Measurements from ENCODE around the gene NCKAP5L. TPM values are rescaled to one million over a fixed set of nuclear protein-coding genes. Genes with fewer than 3 reads are reported as not detected.

NCKAP5L gene
- total and polyA plus RNA-seq, 2 donors (not counting 3 experiments of a cell fraction or from before 2014, with no cell fraction given) = 17.4 to 46.1 TPM

DNA sequence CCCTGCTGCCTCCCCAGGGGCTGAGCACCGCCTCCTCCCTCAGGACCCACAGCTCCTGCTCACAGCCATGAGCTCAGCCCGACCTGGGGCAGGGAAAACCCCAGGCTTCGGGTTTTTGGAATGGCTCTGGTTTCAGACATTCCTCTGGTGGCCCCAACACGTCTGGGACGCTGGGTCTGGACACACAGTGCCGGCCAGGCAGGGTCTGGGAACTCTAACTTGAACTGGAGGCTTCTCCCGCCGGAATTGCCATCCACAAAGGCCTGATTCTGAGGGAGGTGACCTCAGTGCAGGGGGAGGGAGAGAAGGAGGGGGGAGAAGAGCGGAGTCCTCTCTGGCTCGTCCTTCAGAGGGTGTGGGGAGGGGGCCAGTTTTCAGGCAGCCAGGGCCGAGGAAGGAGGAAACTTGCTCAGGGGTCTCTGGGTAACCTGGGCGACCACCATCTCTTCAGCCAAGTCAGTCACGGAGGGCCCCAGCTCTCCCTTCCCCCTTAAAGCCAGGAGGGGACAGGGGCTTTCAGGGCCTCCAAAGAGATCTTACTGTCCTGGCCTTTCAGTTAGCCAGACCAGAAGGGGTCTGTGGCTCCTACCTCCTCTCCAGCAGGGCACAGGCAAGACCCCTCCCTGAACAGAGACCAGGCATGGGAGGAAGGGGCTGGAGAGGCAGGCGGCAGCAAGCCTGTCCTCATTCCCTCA, 19.4 kb downstream of the NCKAP5L start:
- H4K20me1 ChIP-seq (replicated peaks; ENCODE audit: control insufficient read depth, extremely low read depth, insufficient read depth, low read length) = no peaks in the 10 kb centered on the region

More for the DNA sequence above, 19.4 kb downstream of the NCKAP5L start:
- H3K4me3 ChIP-seq (replicated peaks in 1 of 3; ENCODE audit: insufficient read depth in 1 of 3, low read depth in 1 of 3, low read length in 3 of 3) = no peak overlapping the region
- no peaks in the 10 kb centered on the region for H3K9me3 ChIP-seq (replicated peaks; ENCODE audit: control insufficient read depth, insufficient read depth, low read length)
- no peaks in the 10 kb centered on the region for H3K9me1 ChIP-seq (replicated peaks; ENCODE audit: control insufficient read depth, extremely low read depth, insufficient read depth, low read length)
- CTCF ChIA-PET = interaction anchor here (1.1 kb wide), 1 partner anchor 13 kb away, joined by 3 read pairs; no protein-coding TSS in a partner anchor
- POLR2A ChIA-PET = no interaction called here
- no peak overlapping the region for H3K4me2 ChIP-seq (ENCODE audit: insufficient read depth, low read length)
- no peaks in the 10 kb centered on the region for H3K79me2 ChIP-seq (ENCODE audit: control insufficient read depth, insufficient read depth, low read length)
- peaks cover 3 to 19% of the 10 kb centered on the region in 2 experiments for H3K36me3 ChIP-seq (ENCODE audit: control insufficient read depth in 2 of 2, extremely low read depth in 1 of 2, insufficient read depth in 2 of 2, low read length in 2 of 2)
- no peak overlapping the region for H3K9ac ChIP-seq (replicated peaks; ENCODE audit: extremely low read depth, insufficient read depth, low read length)
- dilution Hi-C loops (cut with MboI; ENCODE audit: extremely low pct_ligation_motif_present, low sequenced_read_pairs) = no loop called here
- FAIRE-seq (no peak), DNase-seq (ENCODE audit: low read depth, low spot score) (no peak)
- H3K27ac ChIP-seq (ENCODE audit: insufficient read depth, low read depth, low read length) = no peak overlapping the region
- no peak overlapping the region for H2AFZ ChIP-seq (ENCODE audit: low read depth, low read length)
- H3K27me3 ChIP-seq (ENCODE audit: control insufficient read depth in 2 of 2, insufficient read depth in 2 of 2, low read length in 2 of 2) = no peaks in the 10 kb centered on the region
- intact Hi-C loops (cut with micrococcal nuclease) = no loop called here
- TF ChIP-seq, protein P1, sequence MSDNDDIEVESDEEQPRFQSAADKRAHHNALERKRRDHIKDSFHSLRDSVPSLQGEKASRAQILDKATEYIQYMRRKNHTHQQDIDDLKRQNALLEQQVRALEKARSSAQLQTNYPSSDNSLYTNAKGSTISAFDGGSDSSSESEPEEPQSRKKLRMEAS (IDR thresholded peaks at IDR 0.05; ENCODE audit: insufficient read depth, insufficient read length) = no peak
- no peak for TF ChIP-seq EZH2 (IDR thresholded peaks at IDR 0.05; ENCODE audit: borderline replicate concordance, low read depth, low read length, severe bottlenecking)
- TF ChIP-seq MYC (IDR thresholded peaks at IDR 0.05; ENCODE audit: low read depth, low read length) = no peak
- no peak for TF ChIP-seq POLR2AphosphoS5 (IDR thresholded peaks at IDR 0.05; ENCODE audit: insufficient read depth, low read depth, low read length)
- no peak for TF ChIP-seq JUN (IDR thresholded peaks at IDR 0.05; ENCODE audit: borderline replicate concordance, insufficient read depth, insufficient read length, low read depth)
- TF ChIP-seq FOS (IDR thresholded peaks at IDR 0.05; ENCODE audit: borderline replicate concordance, insufficient read depth, low read length) = no peak
- TF ChIP-seq, protein P2, sequence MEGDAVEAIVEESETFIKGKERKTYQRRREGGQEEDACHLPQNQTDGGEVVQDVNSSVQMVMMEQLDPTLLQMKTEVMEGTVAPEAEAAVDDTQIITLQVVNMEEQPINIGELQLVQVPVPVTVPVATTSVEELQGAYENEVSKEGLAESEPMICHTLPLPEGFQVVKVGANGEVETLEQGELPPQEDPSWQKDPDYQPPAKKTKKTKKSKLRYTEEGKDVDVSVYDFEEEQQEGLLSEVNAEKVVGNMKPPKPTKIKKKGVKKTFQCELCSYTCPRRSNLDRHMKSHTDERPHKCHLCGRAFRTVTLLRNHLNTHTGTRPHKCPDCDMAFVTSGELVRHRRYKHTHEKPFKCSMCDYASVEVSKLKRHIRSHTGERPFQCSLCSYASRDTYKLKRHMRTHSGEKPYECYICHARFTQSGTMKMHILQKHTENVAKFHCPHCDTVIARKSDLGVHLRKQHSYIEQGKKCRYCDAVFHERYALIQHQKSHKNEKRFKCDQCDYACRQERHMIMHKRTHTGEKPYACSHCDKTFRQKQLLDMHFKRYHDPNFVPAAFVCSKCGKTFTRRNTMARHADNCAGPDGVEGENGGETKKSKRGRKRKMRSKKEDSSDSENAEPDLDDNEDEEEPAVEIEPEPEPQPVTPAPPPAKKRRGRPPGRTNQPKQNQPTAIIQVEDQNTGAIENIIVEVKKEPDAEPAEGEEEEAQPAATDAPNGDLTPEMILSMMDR (IDR thresholded peaks at IDR 0.05; ENCODE audit: extremely low read depth in 1 of 2, insufficient read depth in 1 of 2, low read depth in 1 of 2, low read length in 2 of 2) = no peak
- TF ChIP-seq POLR2A (IDR thresholded peaks at IDR 0.05; ENCODE audit: low read depth, low read length) = no peak
- no peak for TF ChIP-seq GATA2 (IDR thresholded peaks at IDR 0.05; ENCODE audit: insufficient read depth, insufficient read length, low read depth, low read length)
- BruUV-seq (replicated peaks) = no TSS peak
- no peaks in the 10 kb centered on the region for H3K4me1 ChIP-seq (ENCODE audit: control insufficient read depth, extremely low read depth, insufficient read depth, low read length)
